DND-41 (cell line): ENCODE results near the gene FBLN1.

Experiments
- EZH2 ChIP-seq: IDR thresholded peaks from 3 replicates; pipeline ENCODE4 v1.6.1; 2012; ENCODE audit warnings: borderline replicate concordance, low read depth, mild to moderate bottlenecking, moderate library complexity, low read length, inconsistent platforms; ENCODE audit not compliant: severe bottlenecking
- TF ChIP-seq, protein P1 (sequence below): IDR thresholded peaks from 2 replicates; pipeline ENCODE4 v1.5.1; 2012; ENCODE audit warnings: borderline replicate concordance, low read length, moderate library complexity, mild to moderate bottlenecking; ENCODE audit not compliant: poor library complexity, severe bottlenecking; ENCODE audit errors: extremely low read depth

- TF ChIP-seq EZH2: no peak
- TF ChIP-seq, protein P1, sequence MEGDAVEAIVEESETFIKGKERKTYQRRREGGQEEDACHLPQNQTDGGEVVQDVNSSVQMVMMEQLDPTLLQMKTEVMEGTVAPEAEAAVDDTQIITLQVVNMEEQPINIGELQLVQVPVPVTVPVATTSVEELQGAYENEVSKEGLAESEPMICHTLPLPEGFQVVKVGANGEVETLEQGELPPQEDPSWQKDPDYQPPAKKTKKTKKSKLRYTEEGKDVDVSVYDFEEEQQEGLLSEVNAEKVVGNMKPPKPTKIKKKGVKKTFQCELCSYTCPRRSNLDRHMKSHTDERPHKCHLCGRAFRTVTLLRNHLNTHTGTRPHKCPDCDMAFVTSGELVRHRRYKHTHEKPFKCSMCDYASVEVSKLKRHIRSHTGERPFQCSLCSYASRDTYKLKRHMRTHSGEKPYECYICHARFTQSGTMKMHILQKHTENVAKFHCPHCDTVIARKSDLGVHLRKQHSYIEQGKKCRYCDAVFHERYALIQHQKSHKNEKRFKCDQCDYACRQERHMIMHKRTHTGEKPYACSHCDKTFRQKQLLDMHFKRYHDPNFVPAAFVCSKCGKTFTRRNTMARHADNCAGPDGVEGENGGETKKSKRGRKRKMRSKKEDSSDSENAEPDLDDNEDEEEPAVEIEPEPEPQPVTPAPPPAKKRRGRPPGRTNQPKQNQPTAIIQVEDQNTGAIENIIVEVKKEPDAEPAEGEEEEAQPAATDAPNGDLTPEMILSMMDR: no peak
Measured at GRCh38 chr22:45470871-45471270, 31.8 kb upstream of the FBLN1 start.
